ENCODE measurements around the gene LHPP. TPM values are rescaled to one million over a fixed set of nuclear protein-coding genes. Genes with fewer than 3 reads are reported as not detected.
A peak's percentile ranks its signal among the peaks of the same experiment; 100 is the strongest.

The LHPP gene
- total and polyA plus RNA-seq, 9 donors: 4.3 to 19.9 (median 12.6) TPM

DNA sequence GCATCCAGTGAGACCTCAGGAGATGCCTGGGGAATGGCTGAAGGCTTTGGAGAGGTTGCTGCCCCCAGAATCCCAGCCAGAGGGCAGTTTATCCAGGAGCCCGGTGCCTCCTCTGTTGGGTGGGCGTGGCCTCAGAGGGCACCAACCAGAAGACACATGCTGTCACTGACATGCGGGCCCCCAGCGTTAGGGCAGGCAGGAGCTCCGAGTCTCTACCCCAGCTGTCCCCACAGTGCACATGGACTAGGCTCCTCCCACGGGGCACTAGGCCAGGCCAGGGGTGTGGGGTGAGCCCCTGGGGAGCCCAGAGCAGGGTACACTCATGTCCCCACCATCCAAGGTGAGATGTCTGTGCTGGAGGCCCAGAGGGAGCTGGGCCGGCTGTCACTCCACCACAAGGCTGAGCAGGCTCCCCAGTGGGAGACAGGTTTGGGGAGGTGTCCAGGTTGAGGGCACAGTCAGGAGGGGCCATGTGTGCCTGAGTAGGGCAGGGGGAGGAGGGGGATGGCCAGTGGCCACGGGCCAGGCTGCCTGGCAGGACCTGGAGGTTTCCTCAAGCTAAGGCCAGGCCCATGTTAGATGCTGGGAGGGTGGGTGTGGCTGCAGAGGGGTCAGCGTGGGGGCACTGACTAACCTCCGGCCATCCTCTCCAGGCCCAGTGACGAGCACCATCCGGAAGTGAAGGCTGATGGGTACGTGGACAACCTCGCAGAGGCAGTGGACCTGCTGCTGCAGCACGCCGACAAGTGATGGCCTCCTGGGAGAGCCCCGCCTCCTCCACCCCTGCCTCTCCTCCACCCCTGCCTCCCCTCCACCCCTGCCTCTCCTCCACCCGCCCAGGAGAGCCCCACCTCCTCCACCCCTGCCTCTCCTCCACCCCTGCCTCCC, 151.2 kb downstream of the LHPP start:
- intact Hi-C loops (cut with DNase I): no loop called here
- no peaks in the 10 kb centered on the region for H3K27me3 ChIP-seq

DNA sequence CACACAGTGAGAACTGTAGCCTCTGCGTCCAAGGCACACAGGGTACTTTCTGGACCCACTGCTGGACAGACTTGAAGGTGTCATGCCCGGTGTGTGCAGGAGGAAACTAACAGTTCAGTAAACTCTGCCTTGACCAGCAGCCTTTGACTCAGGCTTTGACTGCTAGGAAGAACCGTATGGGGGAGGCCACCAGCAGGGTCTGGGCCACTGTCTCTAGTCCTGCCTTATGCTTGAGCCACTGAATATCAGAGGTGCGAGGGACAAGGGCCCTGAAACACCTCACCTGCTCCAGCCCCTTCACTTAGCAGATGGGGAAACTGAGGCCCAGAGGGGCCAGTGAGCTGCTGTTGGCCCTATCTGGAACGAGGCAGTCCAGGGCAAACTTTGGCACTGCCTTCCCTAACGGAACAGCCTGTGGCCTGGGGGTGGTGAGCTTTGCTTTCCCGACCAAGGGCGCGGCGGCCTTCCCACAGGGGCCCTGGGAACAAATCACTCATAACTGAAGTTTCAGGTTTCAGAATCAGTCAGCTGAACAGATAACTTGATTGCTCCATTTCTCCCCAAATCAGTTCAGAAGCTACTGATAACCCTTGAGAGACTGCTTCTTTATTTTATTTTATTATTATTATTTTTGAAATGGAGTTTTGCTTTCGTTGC, 152.5 kb downstream of the LHPP start:
- 83 to 85% (median 84%) methylated on average over 11 of the region's 11 CpGs for WGBS, 3 donors
- no peak overlapping the region for H3K4me3 ChIP-seq
- H3K27ac ChIP-seq: no peak overlapping the region
- H3K9me3 ChIP-seq: no peaks in the 10 kb centered on the region
- DNase-seq: no peak
- no peaks in the 10 kb centered on the region for H3K36me3 ChIP-seq
- TF ChIP-seq, protein P1, sequence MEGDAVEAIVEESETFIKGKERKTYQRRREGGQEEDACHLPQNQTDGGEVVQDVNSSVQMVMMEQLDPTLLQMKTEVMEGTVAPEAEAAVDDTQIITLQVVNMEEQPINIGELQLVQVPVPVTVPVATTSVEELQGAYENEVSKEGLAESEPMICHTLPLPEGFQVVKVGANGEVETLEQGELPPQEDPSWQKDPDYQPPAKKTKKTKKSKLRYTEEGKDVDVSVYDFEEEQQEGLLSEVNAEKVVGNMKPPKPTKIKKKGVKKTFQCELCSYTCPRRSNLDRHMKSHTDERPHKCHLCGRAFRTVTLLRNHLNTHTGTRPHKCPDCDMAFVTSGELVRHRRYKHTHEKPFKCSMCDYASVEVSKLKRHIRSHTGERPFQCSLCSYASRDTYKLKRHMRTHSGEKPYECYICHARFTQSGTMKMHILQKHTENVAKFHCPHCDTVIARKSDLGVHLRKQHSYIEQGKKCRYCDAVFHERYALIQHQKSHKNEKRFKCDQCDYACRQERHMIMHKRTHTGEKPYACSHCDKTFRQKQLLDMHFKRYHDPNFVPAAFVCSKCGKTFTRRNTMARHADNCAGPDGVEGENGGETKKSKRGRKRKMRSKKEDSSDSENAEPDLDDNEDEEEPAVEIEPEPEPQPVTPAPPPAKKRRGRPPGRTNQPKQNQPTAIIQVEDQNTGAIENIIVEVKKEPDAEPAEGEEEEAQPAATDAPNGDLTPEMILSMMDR (IDR thresholded peaks at IDR 0.05): no peak
- TF ChIP-seq EP300 (IDR thresholded peaks at IDR 0.05) (no peak), POLR2A (IDR thresholded peaks at IDR 0.05) (no peak)
- no peaks in the 10 kb centered on the region for H3K27me3 ChIP-seq
- intact Hi-C loops (cut with DNase I): no loop called here
- H3K4me1 ChIP-seq (ENCODE audit: insufficient read depth): peaks cover 12% of the 10 kb centered on the region

More for the DNA sequence above, 151.2 kb downstream of the LHPP start:
- peak in 3 of 5 donors; percentile 50 to 66 (median 56) for DNase-seq
- H3K9me3 ChIP-seq: no peaks in the 10 kb centered on the region
- no peak for TF ChIP-seq EP300 (IDR thresholded peaks at IDR 0.05)
- TF ChIP-seq, protein P1 (IDR thresholded peaks at IDR 0.05): no peak
- no peak for TF ChIP-seq POLR2A (IDR thresholded peaks at IDR 0.05)
- H3K4me1 ChIP-seq (ENCODE audit: insufficient read depth): peaks cover 7% of the 10 kb centered on the region
- WGBS, 3 donors: 56 to 59% (median 57%) methylated on average over 18 of the region's 18 CpGs
- no peaks in the 10 kb centered on the region for H3K36me3 ChIP-seq
- peak overlapping the region in 1 of 2 donors; percentile 21 for H3K27ac ChIP-seq
- H3K4me3 ChIP-seq: no peak overlapping the region

DNA sequence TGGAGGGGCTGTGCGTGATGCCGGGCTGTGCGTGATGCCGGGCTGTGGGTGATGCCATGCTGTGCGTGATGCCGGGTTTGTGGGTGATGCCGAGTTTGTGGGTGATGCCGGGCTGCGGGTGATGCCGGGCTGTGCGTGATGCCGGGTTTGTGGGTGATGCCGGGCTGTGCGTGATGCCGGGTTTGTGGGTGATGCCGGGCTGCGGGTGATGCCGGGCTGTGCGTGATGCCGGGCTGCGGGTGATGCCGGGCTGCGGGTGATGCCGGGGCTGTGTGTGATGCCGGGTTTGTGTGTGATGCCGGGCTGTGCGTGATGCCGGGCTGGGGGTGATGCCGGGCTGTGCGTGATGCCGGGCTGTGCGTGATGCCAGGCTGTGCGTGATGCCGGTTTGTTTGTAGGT, 153.6 kb downstream of the LHPP start:
- WGBS, 3 donors: 93 to 97% (median 96%) methylated on average over 34 of the region's 34 CpGs
- Histone ChIP-seq H3K4me1 (ENCODE audit: insufficient read depth) (peaks cover 18% of the 10 kb centered on the region), H3K9me3 (no peaks in the 10 kb centered on the region), H3K36me3 (no peaks in the 10 kb centered on the region), H3K4me3 (no peak overlapping the region), H3K27ac (no peak overlapping the region), H3K27me3 (no peaks in the 10 kb centered on the region)
- no peak for TF ChIP-seq POLR2A (IDR thresholded peaks at IDR 0.05)
- TF ChIP-seq EP300 (IDR thresholded peaks at IDR 0.05): no peak
- TF ChIP-seq, protein P1 (IDR thresholded peaks at IDR 0.05): no peak
- no peak for DNase-seq
- intact Hi-C loops (cut with DNase I): no loop called here

DNA sequence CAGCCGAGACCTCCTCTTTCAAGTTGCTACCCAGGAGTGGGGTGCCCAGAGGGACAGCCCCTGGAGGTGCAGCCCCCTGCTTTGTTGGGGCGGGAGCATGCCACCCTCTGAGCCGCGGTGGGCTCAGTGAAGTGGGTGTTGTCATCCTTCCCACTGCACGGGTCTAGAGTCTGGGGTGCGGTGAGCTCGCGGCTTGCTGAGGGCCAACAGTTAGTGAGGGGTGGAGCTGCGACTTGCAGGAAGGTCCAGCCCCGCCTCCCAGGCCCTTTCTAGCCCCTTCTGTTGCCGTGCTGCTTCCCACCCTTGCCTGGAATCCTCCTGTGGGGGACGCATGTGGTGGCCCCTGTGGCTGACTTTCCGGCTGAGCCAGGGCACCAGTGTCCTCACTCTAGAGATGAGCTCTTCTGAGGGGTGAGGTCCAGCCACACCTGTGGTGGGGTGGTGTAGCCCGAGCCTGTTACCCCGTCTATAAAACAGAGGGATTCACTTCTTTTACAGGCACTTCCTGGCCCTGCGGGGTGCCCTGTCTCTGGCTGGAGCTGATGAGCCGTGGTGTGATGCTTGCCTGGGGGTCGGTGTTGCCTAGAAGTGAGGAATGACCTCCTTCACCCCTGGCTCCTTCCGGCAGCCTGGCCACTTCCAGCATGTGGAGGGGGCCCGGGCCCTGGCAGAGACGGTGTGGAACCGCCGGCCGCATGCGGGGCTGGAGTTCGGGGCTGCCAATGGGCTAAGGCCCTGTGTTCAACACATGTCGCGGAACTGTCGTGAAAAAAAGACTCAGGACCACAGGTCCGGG, 154.6 kb downstream of the LHPP start:
- no peaks in the 10 kb centered on the region for H3K36me3 ChIP-seq
- no peak for TF ChIP-seq EP300 (IDR thresholded peaks at IDR 0.05)
- H3K27ac ChIP-seq: no peak overlapping the region
- no peak for DNase-seq
- H3K27me3 ChIP-seq: no peaks in the 10 kb centered on the region
- intact Hi-C loops (cut with DNase I): no loop called here
- 87 to 91% (median 88%) methylated on average over 29 to 30 of the region's 30 CpGs for WGBS, 3 donors
- H3K4me3 ChIP-seq: no peak overlapping the region
- no peaks in the 10 kb centered on the region for H3K9me3 ChIP-seq
- H3K4me1 ChIP-seq (ENCODE audit: insufficient read depth): peaks cover 18% of the 10 kb centered on the region
